ENCODE results near the gene IST1.

DNA sequence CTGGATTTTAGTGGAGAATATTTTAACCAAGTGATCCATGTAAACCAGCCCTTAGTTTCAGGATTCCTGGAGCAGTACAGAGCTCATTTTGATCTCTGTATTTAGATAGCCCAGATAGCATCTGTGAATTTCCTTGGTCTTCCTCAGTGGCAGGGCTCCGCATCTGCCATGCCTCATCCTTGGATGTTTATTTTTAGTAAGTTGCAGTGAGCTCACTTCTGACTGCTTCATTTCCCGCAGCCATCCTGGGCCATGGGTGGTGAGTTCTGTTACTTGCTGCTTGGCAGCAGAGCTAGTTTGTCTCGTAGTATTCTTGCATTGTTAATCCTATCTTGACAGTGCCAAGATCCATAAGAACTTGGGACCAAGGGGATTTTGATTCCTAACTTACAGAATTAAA is 33.7 kb downstream of the IST1 start:
- no peak for TF ChIP-seq PML (IDR thresholded peaks at IDR 0.05; ENCODE audit: low read length)
- TF ChIP-seq RAD21 (IDR thresholded peaks at IDR 0.05; ENCODE audit: insufficient read depth, low read depth, low read length), result no peak

All from GM12878 (cell line).